Body of pancreas (tissue), 4 donors: ENCODE results near the gene PERM1. TPM values are rescaled to one million over a fixed set of nuclear protein-coding genes. Genes with fewer than 3 reads are reported as not detected.
"Not testable (repeated sequence)": the region's sequence is repeated elsewhere in the genome, so short reads cannot be mapped to it uniquely, and the experiment has no call there.

Experiments
- ATAC-seq: fragments of 150-250 bp; one replicate; pipeline ENCODE4 v1.9.1; 2016
- DNase-seq, 4 donors: peaks; one replicate each; pipeline ENCODE4 v3.0.0-alpha.2; 2019
- H3K27ac ChIP-seq, 4 donors: fragments of 200-600 bp; sonication (generic); 1 replicate in 3 of 4; 2 replicates in 1 of 4; pipeline versions ENCODE4 v1.5.1 to v1.6.1; 2016 to 2019; ENCODE audit warnings: mild to moderate bottlenecking in 1 of 4, mixed read lengths in 1 of 4, moderate library complexity in 1 of 4
- H3K27me3 ChIP-seq, 2 donors: fragments of 200-600 bp; sonication (generic); one replicate each; pipeline ENCODE4 v1.6.0; 2016; ENCODE audit warnings: mild to moderate bottlenecking in 1 of 2
- H3K36me3 ChIP-seq, 2 donors: fragments of 200-600 bp; sonication (generic); replicated peaks in 1 of 2; 2 replicates each; pipeline ENCODE4 v1.5.1; 2016; ENCODE audit warnings: low read depth in 2 of 2; ENCODE audit not compliant: insufficient read depth in 1 of 2
- H3K4me1 ChIP-seq: fragments of 200-600 bp; sonication (generic); one replicate; pipeline ENCODE4 v1.6.0; 2016
- H3K4me3 ChIP-seq, 2 donors: fragments of 200-600 bp; sonication (generic); 1 replicate in 1 of 2; 2 replicates in 1 of 2; pipeline ENCODE4 v1.5.1; 2016 to 2019
- H3K9me3 ChIP-seq, 3 donors: fragments of 200-600 bp; sonication (generic); 1 replicate in 2 of 3; 2 replicates in 1 of 3; pipeline ENCODE4 v1.5.1; 2016
- POLR2A ChIP-seq, 3 donors: fragments of 450-650 bp; IDR thresholded peaks; one replicate each; pipeline ENCODE4 v1.6.1; 2016; ENCODE audit warnings: antibody characterized with exemption in 3 of 3, mild to moderate bottlenecking in 2 of 3
- WGBS, 2 donors: methylation state at CpG; one replicate each; pipeline ENCODE4 v1.1.5; 2017; 5-methylcytosine and 5-hydroxymethylcytosine counted together
- intact Hi-C: fragments of 100-400 bp; cut with DNase I; formaldehyde crosslinking; loops from one replicate; pipeline ENCODE4 v1.15.1; 2023
- total RNA-seq, 2 donors: library from RNA; depleted of rRNA; stranded (reverse); fragments of >200 nt; gene quantifications; one replicate each; pipeline ENCODE4 v1.1.0, GENCODE V29; 2016
- TF ChIP-seq, protein P1 (sequence below), 7 experiments: fragments of 450-650 bp in 4 of 7; fragments of 200-600 bp in 3 of 7; sonication (generic) in 3 of 7; IDR thresholded peaks; one replicate each; pipeline ENCODE4 v1.5.1; 2016 to 2019; ENCODE audit warnings: antibody characterized with exemption in 7 of 7

Gene PERM1
- not detected for total RNA-seq

- DNase-seq: peak in 1 of 4 donors; percentile 16
- Histone ChIP-seq H3K4me1 (peaks cover 3% of the 10 kb centered on the region), H3K9me3 (no peaks in the 10 kb centered on the region), H3K27me3 (peaks cover 0 to 4% of the 10 kb centered on the region in 2 donors), H3K27ac (no peak within 1 kb of the TSS), H3K4me3 (no peak within 1 kb of the TSS), H3K36me3 (no peaks in the 10 kb centered on the region)
- intact Hi-C loops: loop anchor here (5.0 to 10.0 kb wide), 2 partner anchors 80 to 313 kb away; no protein-coding TSS in a partner anchor
- 43 to 47% methylated on average over 3 to 23 of the region's 28 CpGs for WGBS, 2 donors
- ATAC-seq: no peak
- TF ChIP-seq, protein P1, sequence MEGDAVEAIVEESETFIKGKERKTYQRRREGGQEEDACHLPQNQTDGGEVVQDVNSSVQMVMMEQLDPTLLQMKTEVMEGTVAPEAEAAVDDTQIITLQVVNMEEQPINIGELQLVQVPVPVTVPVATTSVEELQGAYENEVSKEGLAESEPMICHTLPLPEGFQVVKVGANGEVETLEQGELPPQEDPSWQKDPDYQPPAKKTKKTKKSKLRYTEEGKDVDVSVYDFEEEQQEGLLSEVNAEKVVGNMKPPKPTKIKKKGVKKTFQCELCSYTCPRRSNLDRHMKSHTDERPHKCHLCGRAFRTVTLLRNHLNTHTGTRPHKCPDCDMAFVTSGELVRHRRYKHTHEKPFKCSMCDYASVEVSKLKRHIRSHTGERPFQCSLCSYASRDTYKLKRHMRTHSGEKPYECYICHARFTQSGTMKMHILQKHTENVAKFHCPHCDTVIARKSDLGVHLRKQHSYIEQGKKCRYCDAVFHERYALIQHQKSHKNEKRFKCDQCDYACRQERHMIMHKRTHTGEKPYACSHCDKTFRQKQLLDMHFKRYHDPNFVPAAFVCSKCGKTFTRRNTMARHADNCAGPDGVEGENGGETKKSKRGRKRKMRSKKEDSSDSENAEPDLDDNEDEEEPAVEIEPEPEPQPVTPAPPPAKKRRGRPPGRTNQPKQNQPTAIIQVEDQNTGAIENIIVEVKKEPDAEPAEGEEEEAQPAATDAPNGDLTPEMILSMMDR (IDR thresholded peaks at IDR 0.05): no peak
- no peak for TF ChIP-seq POLR2A (IDR thresholded peaks at IDR 0.05)
Observed at GRCh38 chr1:981955-982558, at the start of gene PERM1. Gene PERM1, minus strand, starts transcription at chr1:982093. Its CDS starts 1,064 bp downstream, at chr1:981029.

GRCh38 chr1:1030867-1031658 lies 49.2 kb upstream of the PERM1 start:
- not testable (repeated sequence) for H3K36me3 ChIP-seq, H3K4me3 ChIP-seq, H3K9me3 ChIP-seq, H3K27ac ChIP-seq, ATAC-seq, DNase-seq, H3K27me3 ChIP-seq
- peaks cover 34% of the 10 kb centered on the region for H3K4me1 ChIP-seq
- intact Hi-C loops: loop anchor here (10.0 kb wide), 1 partner anchor 264 kb away; no protein-coding TSS in a partner anchor
- WGBS, 2 donors: 79 to 93% methylated on average over 3 to 7 of the region's 7 CpGs

DNA sequence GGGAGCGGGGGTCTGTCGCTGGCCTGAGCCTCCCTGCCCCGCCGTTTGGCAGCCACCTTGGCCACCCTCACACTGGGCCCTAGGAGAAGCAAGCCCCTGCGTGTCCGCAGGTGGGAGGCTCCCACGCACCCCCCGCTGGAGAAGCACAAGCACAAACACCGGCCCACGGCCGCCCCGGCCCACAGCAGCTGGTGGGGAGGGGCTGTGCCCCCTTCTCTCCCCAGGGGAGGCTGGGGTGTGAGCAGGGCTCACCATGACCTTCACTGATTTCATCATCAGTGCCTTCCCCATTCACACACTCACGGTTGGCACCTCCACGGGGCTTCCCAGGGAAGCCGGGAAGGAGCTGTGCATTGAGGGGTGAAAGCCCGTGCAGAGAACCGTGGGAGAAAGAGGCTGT lies 45.9 kb upstream of the PERM1 start:
- intact Hi-C loops: no loop called here
- Histone ChIP-seq H3K4me3 (no peak overlapping the region), H3K27me3 (no peaks in the 10 kb centered on the region), H3K9me3 (no peaks in the 10 kb centered on the region), H3K4me1 (peaks cover 51% of the 10 kb centered on the region), H3K36me3 (no peaks in the 10 kb centered on the region), H3K27ac (no peak overlapping the region)
- TF ChIP-seq, protein P1 (IDR thresholded peaks at IDR 0.05): no peak
- no peak for TF ChIP-seq POLR2A (IDR thresholded peaks at IDR 0.05)
- ATAC-seq (no peak), DNase-seq (no peak)
- 77 to 79% methylated on average over 6 to 17 of the region's 17 CpGs for WGBS, 2 donors

- 68 to 97% methylated on average over 6 to 20 of the region's 21 CpGs for WGBS, 2 donors
- ATAC-seq (no peak), DNase-seq (no peak)
- H3K4me1 ChIP-seq: peaks cover 51% of the 10 kb centered on the region
- TF ChIP-seq, protein P1 (IDR thresholded peaks at IDR 0.05): no peak
- no peak for TF ChIP-seq POLR2A (IDR thresholded peaks at IDR 0.05)
- no peaks in the 10 kb centered on the region for H3K36me3 ChIP-seq
- no peak overlapping the region for H3K27ac ChIP-seq
- no peak overlapping the region for H3K4me3 ChIP-seq
- intact Hi-C loops: no loop called here
- no peaks in the 10 kb centered on the region for H3K9me3 ChIP-seq
- no peaks in the 10 kb centered on the region for H3K27me3 ChIP-seq
Observed at GRCh38 chr1:1026599-1027413, 44.9 kb upstream of the PERM1 start.

- intact Hi-C loops: no loop called here
- DNase-seq (no peak), ATAC-seq (no peak)
- Histone ChIP-seq H3K36me3 (no peaks in the 10 kb centered on the region), H3K9me3 (no peaks in the 10 kb centered on the region), H3K27me3 (no peaks in the 10 kb centered on the region), H3K27ac (peak overlapping the region; percentile 73 to 92 (median 86)), H3K4me1 (peaks cover 56% of the 10 kb centered on the region), H3K4me3 (no peak overlapping the region)
- TF ChIP-seq, protein P1 (IDR thresholded peaks at IDR 0.05): no peak
- no peak for TF ChIP-seq POLR2A (IDR thresholded peaks at IDR 0.05)
- WGBS, 2 donors: 78 to 83% methylated on average over 9 to 10 of the region's 10 CpGs
Observed at GRCh38 chr1:1025730-1026129, 43.8 kb upstream of the PERM1 start.
